Parathyroid adenoma (tissue), 2 donors: Measurements from ENCODE around the gene CLEC16A.

Experiments used
- H2AFZ ChIP-seq: fragments of 300-600 bp; sonication (generic); one replicate; pipeline ENCODE4 v1.7.0; 2017; ENCODE audit warnings: antibody characterized with exemption, mild to moderate bottlenecking
- H3K27ac ChIP-seq: fragments of 300-600 bp; sonication (generic); one replicate; pipeline ENCODE4 v1.7.0; 2017
- H3K27me3 ChIP-seq: fragments of 300-600 bp; sonication (generic); one replicate; pipeline ENCODE4 v1.7.0; 2017; ENCODE audit warnings: low read length; ENCODE audit not compliant: control insufficient read depth, insufficient read depth
- H3K36me3 ChIP-seq: fragments of 300-600 bp; sonication (generic); one replicate; pipeline ENCODE4 v1.7.0; 2017; ENCODE audit warnings: low read length; ENCODE audit not compliant: control insufficient read depth, insufficient read depth
- H3K4me1 ChIP-seq: fragments of 300-600 bp; sonication (generic); one replicate; pipeline ENCODE4 v1.7.0; 2017; ENCODE audit warnings: control low read depth
- H3K4me2 ChIP-seq: fragments of 300-600 bp; sonication (generic); one replicate; pipeline ENCODE4 v1.7.0; 2017; ENCODE audit warnings: low read length
- H3K4me3 ChIP-seq: fragments of 300-600 bp; sonication (generic); one replicate; pipeline ENCODE4 v1.7.0; 2017; ENCODE audit warnings: low read depth, low read length
- H3K79me2 ChIP-seq: fragments of 300-600 bp; sonication (generic); one replicate; pipeline ENCODE4 v1.7.0; 2017; ENCODE audit warnings: control low read depth
- H3K9ac ChIP-seq: fragments of 300-600 bp; sonication (generic); one replicate; pipeline ENCODE4 v1.7.0; 2017; ENCODE audit warnings: mild to moderate bottlenecking
- H3K9me3 ChIP-seq: fragments of 300-600 bp; sonication (generic); one replicate; pipeline ENCODE4 v1.7.0; 2017; ENCODE audit warnings: low read length; ENCODE audit not compliant: control insufficient read depth
- TF ChIP-seq, protein P1 (sequence below): fragments of 300-600 bp; sonication (generic); IDR thresholded peaks from one replicate; pipeline ENCODE4 v1.7.0; 2017; ENCODE audit warnings: antibody characterized with exemption, mild to moderate bottlenecking
- donor health status: primary hyperparathyroidism.

The CLEC16A gene

DNA sequence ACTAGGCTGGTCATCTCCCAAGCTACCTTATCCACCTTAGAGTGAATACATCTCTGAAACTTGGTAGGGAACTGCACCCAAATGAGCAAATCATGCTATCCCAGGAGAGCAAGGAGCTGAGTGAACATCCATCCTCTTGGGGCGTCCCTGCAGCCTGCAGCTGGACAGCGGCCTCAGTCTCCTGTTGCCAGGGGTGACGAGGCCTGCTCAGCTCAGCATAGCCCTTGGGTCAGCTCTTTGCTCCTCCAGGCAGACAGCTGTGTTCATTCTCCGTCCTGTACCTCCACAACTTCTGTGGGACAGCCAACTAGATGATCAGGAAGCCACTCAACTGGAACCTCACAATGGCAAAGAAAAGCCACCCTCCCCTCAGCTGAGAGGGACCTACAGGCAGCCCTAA is 199.8 kb downstream of the CLEC16A start:
- H3K4me2 ChIP-seq: no peak overlapping the region
- TF ChIP-seq, protein P1, sequence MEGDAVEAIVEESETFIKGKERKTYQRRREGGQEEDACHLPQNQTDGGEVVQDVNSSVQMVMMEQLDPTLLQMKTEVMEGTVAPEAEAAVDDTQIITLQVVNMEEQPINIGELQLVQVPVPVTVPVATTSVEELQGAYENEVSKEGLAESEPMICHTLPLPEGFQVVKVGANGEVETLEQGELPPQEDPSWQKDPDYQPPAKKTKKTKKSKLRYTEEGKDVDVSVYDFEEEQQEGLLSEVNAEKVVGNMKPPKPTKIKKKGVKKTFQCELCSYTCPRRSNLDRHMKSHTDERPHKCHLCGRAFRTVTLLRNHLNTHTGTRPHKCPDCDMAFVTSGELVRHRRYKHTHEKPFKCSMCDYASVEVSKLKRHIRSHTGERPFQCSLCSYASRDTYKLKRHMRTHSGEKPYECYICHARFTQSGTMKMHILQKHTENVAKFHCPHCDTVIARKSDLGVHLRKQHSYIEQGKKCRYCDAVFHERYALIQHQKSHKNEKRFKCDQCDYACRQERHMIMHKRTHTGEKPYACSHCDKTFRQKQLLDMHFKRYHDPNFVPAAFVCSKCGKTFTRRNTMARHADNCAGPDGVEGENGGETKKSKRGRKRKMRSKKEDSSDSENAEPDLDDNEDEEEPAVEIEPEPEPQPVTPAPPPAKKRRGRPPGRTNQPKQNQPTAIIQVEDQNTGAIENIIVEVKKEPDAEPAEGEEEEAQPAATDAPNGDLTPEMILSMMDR: no peak
- no peaks in the 10 kb centered on the region for H3K36me3 ChIP-seq

DNA sequence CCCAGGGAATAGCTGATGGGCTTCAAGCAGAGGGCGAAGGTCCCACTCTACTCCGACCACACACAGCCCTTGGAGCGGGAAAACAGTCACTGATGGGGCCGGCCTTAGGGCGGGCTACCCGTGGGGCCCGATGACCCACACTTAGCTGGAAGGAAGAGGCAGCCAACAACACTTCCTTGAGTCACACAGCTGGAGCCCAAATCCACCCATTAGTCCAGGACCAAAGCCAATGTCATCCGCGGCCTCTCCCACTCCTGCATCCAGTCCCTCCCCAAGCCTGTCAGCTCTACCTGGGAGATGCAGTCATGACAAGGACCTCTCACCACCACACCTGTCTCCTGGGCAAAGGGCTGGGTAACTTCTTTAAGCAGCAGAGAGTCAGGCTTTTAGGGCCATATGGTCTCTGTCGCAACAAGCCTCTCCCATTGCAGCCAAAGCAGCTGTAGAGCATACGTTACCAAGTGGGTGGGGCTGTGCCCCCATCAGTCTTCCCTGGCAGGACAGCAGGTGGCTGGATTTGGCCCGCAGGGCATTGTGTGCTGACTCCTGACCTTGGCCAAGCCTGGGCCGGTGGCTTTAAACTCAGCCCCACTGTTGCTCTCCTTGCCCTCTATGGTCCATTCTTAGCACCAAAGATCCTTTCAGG is 200.9 kb downstream of the CLEC16A start:
- no peak overlapping the region for H3K4me2 ChIP-seq
- no peaks in the 10 kb centered on the region for H3K4me1 ChIP-seq

More for the DNA sequence above, 199.8 kb downstream of the CLEC16A start:
- Histone ChIP-seq H3K79me2 (no peaks in the 10 kb centered on the region), H3K27me3 (no peaks in the 10 kb centered on the region), H3K9me3 (no peaks in the 10 kb centered on the region), H2AFZ (no peak overlapping the region), H3K4me1 (no peaks in the 10 kb centered on the region), H3K9ac (no peak overlapping the region), H3K27ac (no peak overlapping the region), H3K4me3 (no peak overlapping the region)

DNA sequence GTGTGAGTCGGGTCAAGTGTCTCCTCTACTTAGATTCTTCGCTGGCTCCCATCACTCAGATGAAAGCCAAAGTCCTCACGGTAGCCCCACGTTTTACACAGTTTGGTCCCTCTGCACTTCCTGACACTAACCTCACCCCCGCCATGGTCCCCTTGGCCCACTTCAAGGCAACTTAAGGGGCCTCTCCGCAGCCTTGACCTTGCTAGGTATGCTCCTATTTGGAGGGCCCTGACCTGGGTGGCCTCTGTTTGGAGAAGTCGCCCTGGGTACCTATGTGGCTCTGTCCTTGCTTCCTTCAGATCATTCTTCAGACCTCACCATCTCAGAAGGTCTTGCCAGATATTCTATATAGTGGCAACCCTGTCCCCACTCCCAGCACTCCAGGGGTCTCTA is 201.5 kb downstream of the CLEC16A start:
- Histone ChIP-seq H2AFZ (no peak overlapping the region), H3K9ac (no peak overlapping the region), H3K27me3 (no peaks in the 10 kb centered on the region), H3K4me3 (no peak overlapping the region), H3K4me2 (no peak overlapping the region), H3K79me2 (no peaks in the 10 kb centered on the region), H3K9me3 (no peaks in the 10 kb centered on the region), H3K4me1 (no peaks in the 10 kb centered on the region), H3K36me3 (no peaks in the 10 kb centered on the region), H3K27ac (no peak overlapping the region)
- TF ChIP-seq, protein P1: no peak

More for the DNA sequence above, 200.9 kb downstream of the CLEC16A start:
- Histone ChIP-seq H2AFZ (no peak overlapping the region), H3K36me3 (no peaks in the 10 kb centered on the region), H3K27ac (no peak overlapping the region), H3K79me2 (no peaks in the 10 kb centered on the region), H3K9ac (no peak overlapping the region), H3K9me3 (no peaks in the 10 kb centered on the region), H3K4me3 (no peak overlapping the region), H3K27me3 (no peaks in the 10 kb centered on the region)
- TF ChIP-seq, protein P1: no peak

DNA sequence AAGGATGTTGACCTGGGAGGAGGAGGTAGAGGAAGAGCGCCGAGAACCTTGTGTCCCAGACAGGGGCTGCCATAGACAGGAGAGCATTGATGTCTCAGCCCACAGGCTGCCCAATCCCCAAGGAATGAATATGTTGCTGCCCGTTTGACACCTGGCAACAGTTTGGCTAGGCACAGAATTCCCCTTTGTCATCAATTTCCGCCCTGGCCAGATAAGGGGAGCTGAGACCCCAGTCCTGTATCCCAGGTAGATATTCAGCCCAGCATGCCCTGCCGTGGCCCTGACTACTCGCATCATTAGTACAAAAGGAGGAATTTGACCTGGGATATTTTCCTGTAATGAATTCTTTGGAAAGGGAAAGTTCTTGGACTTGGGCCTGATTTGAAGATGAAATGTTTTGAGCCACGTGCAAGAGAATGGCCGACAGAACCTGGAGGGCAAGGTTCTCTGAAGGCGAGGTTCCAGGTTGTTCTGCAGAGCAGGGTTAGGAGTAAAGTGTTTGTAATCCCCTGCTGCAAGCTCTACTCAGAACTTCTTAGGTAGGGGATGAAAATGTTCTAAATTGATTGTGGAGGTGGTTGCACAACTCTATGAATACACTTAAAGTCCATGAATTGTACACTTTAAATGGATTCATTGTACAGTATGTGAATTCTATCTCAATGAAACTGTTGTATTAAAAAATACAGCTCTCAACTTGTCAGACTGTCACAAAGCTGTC is 202.8 kb downstream of the CLEC16A start:
- H3K27ac ChIP-seq: no peak overlapping the region
- H3K79me2 ChIP-seq: no peaks in the 10 kb centered on the region
- no peaks in the 10 kb centered on the region for H3K9me3 ChIP-seq
- TF ChIP-seq, protein P1: no peak
- H3K4me2 ChIP-seq: no peak overlapping the region
- no peak overlapping the region for H3K9ac ChIP-seq
- no peak overlapping the region for H2AFZ ChIP-seq
- no peak overlapping the region for H3K4me3 ChIP-seq
- no peaks in the 10 kb centered on the region for H3K27me3 ChIP-seq
- no peaks in the 10 kb centered on the region for H3K36me3 ChIP-seq
- H3K4me1 ChIP-seq: no peaks in the 10 kb centered on the region
